AG04449 (cell line): ENCODE measurements around the gene TASP1.
A peak's percentile ranks its signal among the peaks of the same experiment; 100 is the strongest.

ENCODE experiments used
- CTCF ChIA-PET: fragments of 350-600 bp; formaldehyde crosslinking; extraction: SDS; loops from one replicate; lab custom pipeline; 2021; ENCODE audit warnings: antibody characterized with exemption; lab: Yijun Ruan, JAX
- POLR2A ChIA-PET: fragments of 400-600, 350-600 bp; formaldehyde crosslinking; extraction: SDS; loops from one replicate; lab custom pipeline; 2020; ENCODE audit warnings: antibody characterized with exemption, inconsistent platforms; lab: Yijun Ruan, JAX
- DNase-seq: peaks from one replicate; pipeline ENCODE4 v3.0.0-alpha.2; 2010; ENCODE audit warnings: low read depth, low spot score
- H3K4me3 ChIP-seq: 2 replicates; pipeline ENCODE4 v1.5.1; 2011; ENCODE audit warnings: low read depth, mild to moderate bottlenecking, control low read depth, low read length
- CTCF ChIP-seq: IDR thresholded peaks from one replicate; pipeline ENCODE4 v1.5.1; 2011; ENCODE audit warnings: mild to moderate bottlenecking, moderate library complexity, low read length, control low read depth, inconsistent platforms; ENCODE audit not compliant: insufficient read depth; ENCODE audit errors: missing control alignments

Gene TASP1

GRCh38 chr20:13474467-13474866 is 164.3 kb downstream of the TASP1 start:
- CTCF ChIA-PET, result no interaction called here

GRCh38 chr20:13469262-13469661 is 169.5 kb downstream of the TASP1 start:
- no peak overlapping the region for H3K4me3 ChIP-seq
- ChIA-PET POLR2A (no interaction called here), CTCF (interaction anchor here (1.4 to 3.7 kb wide), 3 partner anchors 9 to 303 kb away, joined by 5 to 15 read pairs (median 14); no protein-coding TSS in a partner anchor)
- DNase-seq, result no peak
- no peak for TF ChIP-seq CTCF

More at GRCh38 chr20:13474467-13474866, 164.3 kb downstream of the TASP1 start:
- DNase-seq, result no peak
- POLR2A ChIA-PET, result no interaction called here
- TF ChIP-seq CTCF, result no peak
- H3K4me3 ChIP-seq, result no peak overlapping the region

GRCh38 chr20:13468166-13468565 is 170.6 kb downstream of the TASP1 start:
- ChIA-PET CTCF (interaction anchor here (3.0 to 3.7 kb wide), 2 partner anchors 8 to 78 kb away, joined by 14 to 15 read pairs; no protein-coding TSS in a partner anchor), POLR2A (no interaction called here)
- no peak for DNase-seq
- no peak overlapping the region for H3K4me3 ChIP-seq
- no peak for TF ChIP-seq CTCF

GRCh38 chr20:13464702-13465101 is 174.0 kb downstream of the TASP1 start:
- H3K4me3 ChIP-seq, result no peak overlapping the region
- POLR2A ChIA-PET, result no interaction called here
- no peak for DNase-seq
- CTCF ChIA-PET, result no interaction called here
- no peak for TF ChIP-seq CTCF

- no peak for TF ChIP-seq CTCF
- DNase-seq, result no peak
- CTCF ChIA-PET, result interaction anchor here (1.4 to 7.2 kb wide), 5 partner anchors 10 to 308 kb away, joined by 3 to 75 read pairs (median 5); no protein-coding TSS in a partner anchor
- H3K4me3 ChIP-seq, result no peak overlapping the region
- POLR2A ChIA-PET, result no interaction called here
These were observed 176.8 kb downstream of the TASP1 start for GRCh38 chr20:13461849-13462458.

GRCh38 chr20:13458860-13459451 is 179.8 kb downstream of the TASP1 start:
- no peak for DNase-seq
- peak; percentile 58 for TF ChIP-seq CTCF
- POLR2A ChIA-PET, result no interaction called here
- CTCF ChIA-PET, result interaction anchor here (0.9 to 7.2 kb wide), 11 partner anchors 7 to 312 kb away, joined by 3 to 75 read pairs (median 4); no protein-coding TSS in a partner anchor
- H3K4me3 ChIP-seq, result no peak overlapping the region
